Coronary artery (tissue), 2 donors: ENCODE results near the gene DYRK4.

ENCODE experiments used
- DNase-seq: peaks from one replicate; pipeline ENCODE4 v3.0.0-alpha.2; 2017; ENCODE audit warnings: low spot score
- H3K27ac ChIP-seq, 2 donors: fragments of 200-600 bp; sonication (generic); one replicate each; pipeline ENCODE4 v1.5.1; 2016 to 2019
- H3K4me3 ChIP-seq: fragments of 200-600 bp; sonication (generic); 2 replicates; pipeline ENCODE4 v1.5.1; 2016; ENCODE audit warnings: mild to moderate bottlenecking, moderate library complexity
- TF ChIP-seq, protein P1 (sequence below): fragments of 200-600 bp; sonication (generic); IDR thresholded peaks from one replicate; pipeline ENCODE4 v1.5.1; 2019; ENCODE audit warnings: antibody characterized with exemption

The DYRK4 gene

DNA sequence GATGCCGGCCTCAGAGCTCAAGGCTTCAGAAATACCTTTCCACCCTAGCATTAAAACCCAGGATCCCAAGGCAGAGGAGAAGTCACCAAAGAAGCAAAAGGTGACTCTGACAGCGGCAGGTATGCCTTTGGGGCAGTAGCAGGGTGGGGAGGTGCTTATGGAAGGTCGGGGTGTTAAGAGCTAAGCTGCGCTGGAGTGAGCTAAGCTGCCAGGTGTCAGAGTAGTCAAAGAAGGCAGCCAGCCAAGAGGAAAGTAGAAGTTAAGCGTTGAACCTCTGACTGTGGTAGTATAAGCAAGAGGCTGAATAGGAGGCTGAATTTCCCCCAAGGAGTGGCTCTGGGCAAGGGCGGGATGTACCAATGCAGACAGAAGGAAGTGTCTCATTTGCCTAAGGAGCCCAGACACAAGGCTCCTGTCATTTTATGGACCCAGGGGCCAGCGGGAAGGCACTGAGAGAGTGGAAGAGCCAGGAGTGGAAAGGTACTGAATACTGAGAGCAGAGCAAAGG is 29.2 kb downstream of the DYRK4 start:
- H3K27ac ChIP-seq, result no peak overlapping the region
- TF ChIP-seq, protein P1, sequence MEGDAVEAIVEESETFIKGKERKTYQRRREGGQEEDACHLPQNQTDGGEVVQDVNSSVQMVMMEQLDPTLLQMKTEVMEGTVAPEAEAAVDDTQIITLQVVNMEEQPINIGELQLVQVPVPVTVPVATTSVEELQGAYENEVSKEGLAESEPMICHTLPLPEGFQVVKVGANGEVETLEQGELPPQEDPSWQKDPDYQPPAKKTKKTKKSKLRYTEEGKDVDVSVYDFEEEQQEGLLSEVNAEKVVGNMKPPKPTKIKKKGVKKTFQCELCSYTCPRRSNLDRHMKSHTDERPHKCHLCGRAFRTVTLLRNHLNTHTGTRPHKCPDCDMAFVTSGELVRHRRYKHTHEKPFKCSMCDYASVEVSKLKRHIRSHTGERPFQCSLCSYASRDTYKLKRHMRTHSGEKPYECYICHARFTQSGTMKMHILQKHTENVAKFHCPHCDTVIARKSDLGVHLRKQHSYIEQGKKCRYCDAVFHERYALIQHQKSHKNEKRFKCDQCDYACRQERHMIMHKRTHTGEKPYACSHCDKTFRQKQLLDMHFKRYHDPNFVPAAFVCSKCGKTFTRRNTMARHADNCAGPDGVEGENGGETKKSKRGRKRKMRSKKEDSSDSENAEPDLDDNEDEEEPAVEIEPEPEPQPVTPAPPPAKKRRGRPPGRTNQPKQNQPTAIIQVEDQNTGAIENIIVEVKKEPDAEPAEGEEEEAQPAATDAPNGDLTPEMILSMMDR, result no peak
- no peak overlapping the region for H3K4me3 ChIP-seq
- no peak for DNase-seq

DNA sequence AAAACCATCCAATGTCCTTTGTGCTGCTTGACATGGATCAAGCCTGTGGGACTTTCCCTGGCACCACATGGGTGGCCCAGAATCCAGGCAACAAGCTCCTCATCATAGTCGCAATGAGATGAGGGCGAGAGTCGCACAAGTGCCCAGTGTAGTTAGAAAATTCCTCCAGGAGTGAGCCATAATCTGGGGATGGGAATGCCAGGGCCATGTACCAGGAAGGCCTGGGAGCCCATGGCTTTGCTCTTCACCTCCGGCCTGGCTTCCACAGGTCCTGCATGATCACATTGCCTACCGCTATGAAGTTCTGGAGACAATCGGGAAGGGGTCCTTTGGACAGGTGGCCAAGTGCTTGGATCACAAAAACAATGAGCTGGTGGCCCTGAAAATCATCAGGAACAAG is 33.9 kb downstream of the DYRK4 start:
- Histone ChIP-seq H3K27ac (no peak overlapping the region), H3K4me3 (no peak overlapping the region)
- TF ChIP-seq, protein P1, result no peak
- DNase-seq, result no peak

DNA sequence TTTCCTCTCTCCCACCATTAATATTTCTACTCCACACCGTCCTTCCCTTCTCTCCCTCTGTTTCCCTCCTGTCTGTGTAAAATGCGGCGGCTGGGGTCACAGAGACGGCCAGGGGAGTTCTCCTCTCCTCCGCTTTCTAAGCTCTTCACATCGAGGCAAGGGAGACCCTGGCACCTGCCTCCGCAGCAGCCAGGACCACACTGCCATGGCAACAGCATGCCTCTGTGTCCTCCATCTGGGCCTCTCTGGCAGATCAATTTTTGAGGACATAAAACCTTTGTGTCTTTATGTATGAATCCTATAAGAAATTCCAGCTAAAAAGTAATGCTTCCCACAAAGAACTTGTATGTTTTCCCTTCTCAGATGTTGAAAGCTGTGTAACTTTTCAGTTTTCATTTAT is 41.4 kb downstream of the DYRK4 start:
- no peak overlapping the region for H3K4me3 ChIP-seq
- H3K27ac ChIP-seq, result no peak overlapping the region
- DNase-seq, result no peak
- TF ChIP-seq, protein P1, result no peak

DNA sequence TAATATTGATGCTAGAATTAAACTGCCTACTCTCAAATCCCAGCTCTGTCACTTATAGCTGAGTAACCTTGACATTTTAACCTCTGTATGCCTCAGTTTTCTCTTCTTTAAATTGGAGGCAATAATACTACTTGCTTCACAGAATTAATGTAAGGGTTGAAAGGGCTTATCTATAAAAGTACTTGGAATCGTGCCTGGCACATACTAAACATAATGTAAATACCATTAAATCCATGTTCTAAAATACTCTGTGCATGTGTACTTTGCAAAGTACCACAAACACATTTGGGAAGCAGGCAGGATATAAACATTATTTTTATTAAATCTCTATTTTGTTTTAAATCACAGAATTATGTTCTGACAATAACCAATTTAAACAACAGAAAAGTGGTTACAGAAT is 41.9 kb downstream of the DYRK4 start:
- no peak overlapping the region for H3K4me3 ChIP-seq
- no peak overlapping the region for H3K27ac ChIP-seq
- no peak for DNase-seq
- TF ChIP-seq, protein P1, result no peak

DNA sequence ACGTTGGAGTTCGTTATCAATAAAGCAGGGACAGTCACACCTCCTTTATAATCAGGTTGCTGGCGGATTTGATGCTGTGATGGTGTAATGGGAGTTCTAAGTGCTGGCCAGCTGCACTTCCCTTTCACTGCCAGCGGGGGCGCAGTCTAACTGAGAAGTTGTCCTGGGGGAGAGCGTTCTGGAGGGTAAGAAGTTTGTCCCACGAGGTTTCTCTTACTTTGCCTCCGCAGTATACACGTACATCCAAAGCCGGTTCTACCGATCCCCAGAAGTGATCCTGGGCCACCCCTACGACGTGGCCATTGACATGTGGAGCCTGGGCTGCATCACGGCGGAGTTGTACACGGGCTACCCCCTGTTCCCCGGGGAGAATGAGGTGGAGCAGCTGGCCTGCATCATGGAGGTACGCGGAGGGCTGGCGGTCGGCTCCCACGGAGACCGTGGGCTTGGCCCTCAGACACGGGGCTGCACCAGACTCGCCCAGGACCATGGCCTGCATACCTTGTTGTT is 42.7 kb downstream of the DYRK4 start:
- peak; percentile 81 for DNase-seq
- TF ChIP-seq, protein P1, result peak; percentile 91
- H3K4me3 ChIP-seq, result peak overlapping the region; percentile 84
- H3K27ac ChIP-seq, result peak overlapping the region; percentile 67 to 73

DNA sequence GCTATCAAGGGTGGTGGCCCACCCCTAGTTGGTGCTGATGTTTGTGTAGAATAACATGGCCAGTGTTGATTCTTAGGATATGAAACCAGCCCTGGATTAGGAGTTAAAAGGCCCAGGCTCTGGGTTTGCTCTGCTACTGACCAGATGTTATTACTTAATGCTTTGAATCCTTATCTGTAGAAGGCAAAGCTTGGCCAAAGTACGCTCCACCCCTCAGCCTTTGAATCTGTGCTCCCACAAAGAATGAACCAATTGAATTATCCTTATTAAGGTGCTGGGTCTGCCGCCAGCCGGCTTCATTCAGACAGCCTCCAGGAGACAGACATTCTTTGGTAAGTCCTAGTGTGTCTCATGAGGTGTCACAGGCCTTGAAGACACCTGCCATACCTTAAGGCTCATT is 45.0 kb downstream of the DYRK4 start:
- Histone ChIP-seq H3K27ac (no peak overlapping the region), H3K4me3 (no peak overlapping the region)
- no peak for DNase-seq
- TF ChIP-seq, protein P1, result no peak

DNA sequence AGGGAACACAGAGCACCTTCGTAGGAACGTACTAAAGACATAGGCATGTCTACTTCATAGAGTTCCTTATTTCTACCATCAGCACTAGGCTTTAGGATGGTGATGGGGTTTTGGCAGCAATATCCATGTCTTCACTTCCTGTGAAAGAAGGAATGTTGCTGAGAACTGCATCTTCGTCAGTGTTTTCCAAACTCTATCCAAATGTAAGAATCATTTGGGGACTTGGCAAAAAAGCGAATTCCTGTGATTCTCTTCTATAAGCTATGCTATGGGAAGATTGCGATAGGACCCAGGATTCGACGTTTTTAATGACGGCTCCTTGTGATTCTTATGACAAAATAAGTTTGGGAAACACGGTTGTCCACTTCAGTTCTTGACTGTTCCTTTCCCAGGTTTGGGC is 47.1 kb downstream of the DYRK4 start:
- TF ChIP-seq, protein P1, result no peak
- no peak overlapping the region for H3K27ac ChIP-seq
- no peak for DNase-seq
- no peak overlapping the region for H3K4me3 ChIP-seq
